HG03196 (cell line): ENCODE data around the gene EPN2.

Source experiments
- ATAC-seq: cut with Tn5 transposase; IDR thresholded peaks from one replicate; pipeline ENCODE4 v1.9.1; 2021; ENCODE audit not compliant: unreplicated experiment

EPN2 gene

GRCh38 chr17:19328441-19329061, 91.4 kb downstream of the EPN2 start:
- ATAC-seq, result no peak

DNA sequence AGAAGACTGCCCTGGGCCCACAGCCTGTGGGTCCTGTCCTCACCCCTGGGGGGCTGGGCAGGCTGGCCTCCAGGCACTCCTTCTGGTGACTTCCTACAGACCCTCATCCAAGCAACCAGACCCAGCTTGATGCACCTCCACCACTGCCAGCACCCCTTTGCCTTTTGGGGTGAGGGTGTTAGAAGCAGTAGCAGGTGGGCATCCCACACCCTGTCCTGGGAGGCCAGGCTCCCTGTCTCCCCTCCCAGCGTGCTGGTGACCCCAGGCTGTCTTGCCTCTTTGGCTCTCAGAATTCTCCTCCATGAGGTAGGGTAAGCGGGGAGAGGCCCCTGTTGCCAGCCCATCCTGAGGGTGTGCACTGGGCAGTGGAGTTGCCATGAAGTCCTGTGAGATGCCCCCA, 92.0 kb downstream of the EPN2 start:
- no peak for ATAC-seq

GRCh38 chr17:19329839-19330238, 92.7 kb downstream of the EPN2 start:
- ATAC-seq, result no peak

DNA sequence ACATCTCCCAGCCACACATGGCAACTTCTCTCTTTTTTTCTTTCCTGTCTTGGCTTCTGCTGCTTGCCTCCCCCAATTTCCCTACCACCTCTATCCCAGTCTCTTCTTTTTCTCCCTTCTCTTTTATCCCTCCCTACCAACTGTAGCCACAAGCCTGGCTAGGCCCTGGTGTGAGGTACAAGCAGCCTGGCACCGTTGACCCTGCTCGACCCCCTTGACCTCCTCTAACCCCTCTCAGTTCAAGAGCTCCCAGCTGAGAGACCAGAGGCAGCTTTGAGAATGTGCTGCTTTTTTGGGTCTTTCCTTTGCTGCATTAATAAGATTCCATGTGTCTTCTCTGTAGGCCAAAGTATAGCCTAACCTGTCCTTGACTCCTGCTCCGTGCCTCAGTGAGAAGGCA, 93.1 kb downstream of the EPN2 start:
- no peak for ATAC-seq

DNA sequence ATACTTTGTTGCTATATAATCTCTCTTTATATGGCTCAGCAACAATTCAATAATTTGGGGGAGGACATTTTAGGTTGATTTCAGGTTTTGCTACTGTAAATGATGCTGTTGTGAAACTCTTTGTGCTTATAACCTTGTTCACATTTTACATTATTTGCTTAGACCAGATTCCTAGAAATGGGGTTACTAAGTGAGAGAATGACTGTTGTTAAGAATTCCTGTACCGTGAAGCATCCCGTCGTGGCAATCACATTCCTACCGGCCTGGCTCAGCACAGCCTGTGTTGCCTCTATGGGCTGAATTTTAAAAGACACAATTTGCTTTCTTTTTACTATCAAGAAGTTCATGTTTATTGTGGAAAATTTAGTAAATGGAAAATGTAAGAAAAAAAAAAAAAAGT, 94.0 kb downstream of the EPN2 start:
- ATAC-seq, result no peak

GRCh38 chr17:19331543-19332245, 94.5 kb downstream of the EPN2 start:
- ATAC-seq, result no peak

- no peak for ATAC-seq
Observed at GRCh38 chr17:19332371-19333131, 95.4 kb downstream of the EPN2 start.

DNA sequence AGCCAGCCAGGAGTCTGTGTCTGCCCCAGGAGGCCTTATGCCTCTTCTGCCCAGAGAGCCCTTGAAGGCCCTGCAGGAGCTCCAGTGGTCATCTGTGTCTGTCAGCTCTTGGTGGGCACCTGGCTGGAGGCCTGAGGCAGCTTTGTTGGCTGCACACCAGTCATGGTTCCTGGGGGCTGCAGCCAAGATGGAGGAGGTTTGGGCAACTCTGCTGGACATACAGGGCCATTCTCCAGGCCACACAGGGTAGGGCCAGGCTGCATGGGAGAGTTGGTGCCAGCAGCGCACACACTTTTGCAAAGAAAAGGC, 95.9 kb downstream of the EPN2 start:
- no peak for ATAC-seq

DNA sequence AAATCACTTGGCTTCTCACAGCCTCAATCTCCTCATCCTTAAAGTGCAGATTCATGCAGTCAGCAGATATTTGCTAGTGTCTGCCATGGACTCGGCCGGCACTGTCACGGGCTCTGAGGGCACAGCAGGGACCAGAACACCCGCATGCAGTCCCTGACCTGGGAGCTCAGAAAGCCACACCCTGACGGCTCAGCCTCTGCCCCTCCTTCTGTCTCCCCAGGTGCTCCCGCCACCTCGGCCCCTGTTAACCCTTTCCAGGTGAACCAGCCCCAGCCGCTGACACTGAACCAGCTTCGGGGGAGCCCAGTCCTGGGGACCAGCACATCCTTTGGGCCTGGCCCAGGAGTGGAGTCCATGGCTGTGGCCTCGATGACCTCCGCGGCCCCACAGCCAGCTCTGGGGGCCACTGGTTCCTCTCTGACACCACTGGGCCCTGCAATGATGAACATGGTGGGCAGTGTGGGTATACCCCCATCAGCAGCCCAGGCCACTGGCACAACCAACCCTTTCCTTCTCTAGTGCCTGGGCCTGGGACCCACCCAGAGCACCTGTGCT, 96.6 kb downstream of the EPN2 start:
- ATAC-seq, result no peak

- ATAC-seq, result no peak
Observed at GRCh38 chr17:19334331-19334730, 97.2 kb downstream of the EPN2 start.

DNA sequence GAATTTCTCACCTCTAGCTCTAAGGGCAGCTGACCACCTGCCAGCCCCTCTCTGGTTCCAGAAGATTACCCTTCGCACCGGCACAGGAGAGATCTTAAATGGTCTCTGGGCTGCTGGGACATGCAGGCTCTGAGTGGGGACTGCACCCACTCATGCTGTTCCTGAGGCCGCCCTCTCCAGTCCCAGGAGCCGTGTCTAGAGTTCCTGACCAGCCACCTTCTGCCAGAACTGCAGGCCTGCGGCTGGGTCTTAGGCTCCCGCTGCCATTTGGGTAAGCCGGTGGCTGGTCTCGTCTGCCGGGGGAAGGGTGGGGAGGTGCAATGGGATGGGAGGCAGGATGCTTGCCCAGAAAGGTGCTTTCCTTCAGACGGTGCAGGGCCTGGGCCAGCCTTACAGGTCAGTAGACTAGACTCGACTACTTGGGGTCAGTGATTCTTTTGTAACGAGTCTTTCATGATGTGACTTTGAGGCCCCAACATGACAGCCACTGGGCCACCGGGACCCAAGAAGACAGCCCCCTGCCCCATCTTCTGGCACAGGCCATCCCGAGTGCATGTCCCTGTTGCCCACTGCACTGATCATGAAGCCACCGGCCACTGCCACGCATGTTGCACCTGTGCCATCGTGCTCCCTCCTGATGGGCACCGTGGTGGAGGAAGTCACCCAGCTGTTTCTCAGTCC, 98.9 kb downstream of the EPN2 start:
- no peak for ATAC-seq

DNA sequence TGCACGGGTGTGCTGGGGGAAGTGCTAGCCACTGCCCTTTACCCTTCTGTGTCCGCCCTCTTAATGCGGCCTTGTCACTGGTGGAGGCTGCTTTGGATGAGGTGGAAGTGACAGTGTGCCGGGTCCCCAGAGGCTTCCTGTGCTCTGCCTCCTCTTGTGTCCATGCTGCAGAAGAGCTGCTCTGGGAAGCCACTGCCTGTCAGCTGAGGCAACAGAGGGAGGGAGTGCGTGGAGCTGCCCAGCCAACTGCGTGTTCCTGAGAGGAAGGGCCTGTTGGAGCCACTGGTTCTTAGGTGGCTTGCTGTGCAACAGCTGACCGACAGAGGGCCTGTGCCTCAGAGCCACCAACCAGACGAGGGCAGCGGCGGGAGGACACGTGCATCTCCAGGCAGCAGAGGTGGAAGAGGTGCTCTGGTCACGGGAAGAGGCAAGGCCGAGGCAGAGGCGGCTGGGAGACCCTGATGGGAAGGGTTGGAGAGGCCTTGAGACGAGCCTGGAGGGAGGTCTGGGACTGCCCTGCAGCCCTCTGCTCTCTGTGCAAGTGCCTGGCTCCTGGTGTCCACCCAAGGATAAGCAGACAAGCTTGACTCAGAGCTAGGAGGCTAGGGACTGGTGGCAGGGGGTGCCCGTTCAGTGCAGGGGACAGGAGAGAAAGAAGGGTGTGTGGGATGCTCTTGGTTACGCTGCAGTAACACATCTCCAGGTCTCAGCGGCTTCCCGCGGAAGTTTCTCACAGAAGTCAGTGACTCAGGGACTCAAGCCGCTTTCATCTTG, 100.0 kb downstream of the EPN2 start:
- no peak for ATAC-seq

DNA sequence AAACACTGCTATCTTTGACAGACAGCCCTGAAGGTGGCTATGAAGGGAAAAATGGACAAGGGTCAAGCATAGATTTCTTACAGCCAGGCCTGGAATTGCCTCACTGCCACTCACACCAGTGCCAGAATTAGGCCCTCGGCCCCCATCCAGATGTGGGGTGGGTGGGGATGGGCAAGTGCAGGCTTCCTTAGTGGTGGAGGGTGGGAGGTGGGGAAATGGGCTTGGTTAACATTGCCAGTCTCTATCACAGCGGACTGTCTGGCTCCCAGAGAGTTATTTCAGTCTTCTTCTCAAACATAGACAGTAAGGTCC, 100.5 kb downstream of the EPN2 start:
- no peak for ATAC-seq

DNA sequence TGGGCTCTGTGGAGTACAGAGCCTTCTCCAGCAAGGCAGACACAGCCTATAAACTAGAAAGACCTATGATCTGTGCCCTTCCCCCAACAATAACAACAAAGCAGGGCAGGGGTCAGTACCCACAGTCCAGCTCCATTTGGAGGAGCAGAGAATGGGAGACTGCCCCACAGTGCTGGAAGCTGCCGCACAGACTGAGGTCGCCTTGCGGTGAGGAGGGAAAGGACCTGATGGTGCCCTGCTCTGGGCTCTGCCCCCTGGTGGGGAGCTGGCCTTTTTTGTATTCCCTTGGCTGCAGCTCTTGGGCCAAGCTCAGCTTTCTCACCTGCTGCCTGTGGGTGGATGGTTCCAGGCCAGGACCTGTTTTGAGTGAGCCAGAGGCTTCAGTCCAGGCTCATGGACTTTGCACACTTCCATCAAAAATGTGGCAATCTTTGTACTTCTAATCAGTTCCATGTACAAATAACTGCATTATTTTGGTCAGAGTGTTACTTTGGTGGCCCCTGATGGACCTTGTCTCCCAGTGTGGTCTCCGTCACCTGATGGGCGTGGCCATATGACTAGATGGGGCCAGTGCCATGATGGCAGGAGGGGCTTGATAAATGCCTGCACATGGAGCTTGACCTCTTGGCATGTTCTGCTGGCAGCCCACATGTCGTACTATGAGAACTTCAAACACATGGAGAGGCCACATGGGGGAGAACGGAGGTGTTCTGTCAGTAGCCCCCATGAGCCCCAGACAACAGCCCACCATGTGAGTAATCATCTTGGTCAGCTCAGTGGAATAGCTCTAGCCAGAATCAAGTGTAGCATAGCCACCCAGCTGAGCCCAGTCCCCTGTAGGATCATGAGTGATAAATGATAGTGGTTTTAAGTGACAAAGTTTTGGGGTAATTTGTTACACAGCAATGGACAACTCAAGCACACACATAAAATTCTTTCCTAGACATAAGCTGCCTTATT, 101.1 kb downstream of the EPN2 start:
- no peak for ATAC-seq

- ATAC-seq, result no peak
Observed at GRCh38 chr17:19339341-19339815, 102.2 kb downstream of the EPN2 start.

DNA sequence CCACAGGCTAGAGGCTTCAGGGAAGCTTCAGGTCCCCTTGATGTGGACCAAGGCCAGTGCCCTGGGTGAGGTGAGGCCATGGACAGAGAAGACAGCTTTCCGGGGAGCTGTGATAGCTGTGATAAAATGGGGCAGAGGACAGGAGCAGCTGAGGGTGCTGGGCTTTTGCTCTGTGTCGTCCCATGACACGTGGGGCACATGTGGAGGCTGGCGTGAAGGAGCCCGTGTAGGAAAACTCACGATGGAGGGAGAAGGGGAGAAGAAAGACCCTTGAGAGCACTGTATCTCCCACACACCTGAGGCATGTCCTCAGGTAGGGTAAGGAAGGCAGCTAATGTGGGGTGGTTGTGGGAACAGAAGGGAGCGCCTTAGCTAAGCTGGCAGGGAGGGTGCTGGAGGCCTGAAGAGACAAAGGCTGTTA, 104.1 kb downstream of the EPN2 start:
- ATAC-seq, result no peak

GRCh38 chr17:19341641-19342610, 104.8 kb downstream of the EPN2 start:
- ATAC-seq, result no peak

DNA sequence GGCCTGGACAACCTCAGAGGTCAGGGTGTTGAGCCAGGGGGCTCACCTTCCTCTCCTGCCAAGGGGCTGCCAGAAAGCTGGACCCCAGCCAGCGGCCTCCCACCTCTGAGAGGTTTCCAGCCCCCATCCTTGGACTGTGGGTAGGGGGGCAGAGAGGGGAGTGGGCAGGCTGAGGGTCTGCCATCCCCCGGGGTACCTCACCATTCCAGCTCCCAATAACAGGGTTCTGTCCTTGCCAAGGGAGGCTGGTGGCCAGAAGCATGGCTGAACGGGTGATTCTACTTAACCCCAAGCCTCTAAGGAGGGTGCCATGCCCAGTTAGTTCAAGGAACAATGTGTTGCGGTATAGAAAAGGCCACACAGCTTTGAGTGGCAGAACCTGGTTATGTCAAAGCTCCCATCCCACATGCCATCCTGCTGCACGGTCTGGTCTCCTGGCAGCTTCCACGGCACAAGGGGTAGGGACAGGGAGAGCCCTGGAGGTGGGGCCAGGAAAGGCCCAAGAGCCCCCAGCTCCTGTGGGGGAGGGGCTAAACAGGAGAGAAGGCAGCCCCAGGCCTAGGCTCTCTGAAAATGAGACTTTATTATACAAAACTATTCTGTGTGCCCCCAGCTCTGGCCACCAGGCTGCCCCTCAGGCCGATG, 105.6 kb downstream of the EPN2 start:
- ATAC-seq, result no peak
